ENCODE measurements around the gene OR4P4.

Gene OR4P4

GRCh38 chr11:55634813-55635212 lies at the start of gene OR4P4:
Gene OR4P4 (plus strand): TSS chr11:55635113.
- DNase-seq (ENCODE audit: low read depth) = no peak
- TF ChIP-seq, protein P1, sequence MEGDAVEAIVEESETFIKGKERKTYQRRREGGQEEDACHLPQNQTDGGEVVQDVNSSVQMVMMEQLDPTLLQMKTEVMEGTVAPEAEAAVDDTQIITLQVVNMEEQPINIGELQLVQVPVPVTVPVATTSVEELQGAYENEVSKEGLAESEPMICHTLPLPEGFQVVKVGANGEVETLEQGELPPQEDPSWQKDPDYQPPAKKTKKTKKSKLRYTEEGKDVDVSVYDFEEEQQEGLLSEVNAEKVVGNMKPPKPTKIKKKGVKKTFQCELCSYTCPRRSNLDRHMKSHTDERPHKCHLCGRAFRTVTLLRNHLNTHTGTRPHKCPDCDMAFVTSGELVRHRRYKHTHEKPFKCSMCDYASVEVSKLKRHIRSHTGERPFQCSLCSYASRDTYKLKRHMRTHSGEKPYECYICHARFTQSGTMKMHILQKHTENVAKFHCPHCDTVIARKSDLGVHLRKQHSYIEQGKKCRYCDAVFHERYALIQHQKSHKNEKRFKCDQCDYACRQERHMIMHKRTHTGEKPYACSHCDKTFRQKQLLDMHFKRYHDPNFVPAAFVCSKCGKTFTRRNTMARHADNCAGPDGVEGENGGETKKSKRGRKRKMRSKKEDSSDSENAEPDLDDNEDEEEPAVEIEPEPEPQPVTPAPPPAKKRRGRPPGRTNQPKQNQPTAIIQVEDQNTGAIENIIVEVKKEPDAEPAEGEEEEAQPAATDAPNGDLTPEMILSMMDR (IDR thresholded peaks at IDR 0.05; ENCODE audit: control insufficient read depth, insufficient read depth, low read depth, low read length, missing control alignments) = no peak
- no peak within 1 kb of the TSS for H3K4me3 ChIP-seq (ENCODE audit: control insufficient read depth, low read depth, low read length)

DNA sequence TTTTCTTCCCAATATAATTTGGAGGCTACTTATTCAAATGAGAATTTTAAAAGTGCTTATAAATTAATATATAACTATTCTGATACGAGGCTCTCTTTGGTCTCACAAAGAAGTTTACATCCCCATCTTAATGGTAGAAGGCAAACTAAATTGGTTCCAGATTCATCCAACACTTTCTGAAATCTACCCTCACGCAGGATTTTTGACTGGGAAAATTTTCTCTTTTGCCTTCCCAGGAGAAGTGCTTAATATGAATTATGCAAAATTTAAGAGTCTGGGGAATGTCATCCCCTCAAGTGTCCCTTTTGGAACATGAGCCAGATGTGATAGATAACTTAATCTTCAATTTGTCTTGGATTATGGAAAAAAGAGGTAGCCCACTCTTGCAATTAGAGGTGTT lies 27.4 kb upstream of the OR4P4 start, which contains the start of gene OR4C11:
Gene OR4C11, minus strand, starts transcription at position 101 of the 400 bp plus-strand sequence. CDS start 3,272 bp downstream, outside the sequence.
- no peak within 1 kb of the TSS for H3K4me3 ChIP-seq (ENCODE audit: control insufficient read depth, low read depth, low read length)
- TF ChIP-seq, protein P1 (IDR thresholded peaks at IDR 0.05; ENCODE audit: control insufficient read depth, insufficient read depth, low read depth, low read length, missing control alignments) = no peak
- no peak for DNase-seq (ENCODE audit: low read depth)

DNA sequence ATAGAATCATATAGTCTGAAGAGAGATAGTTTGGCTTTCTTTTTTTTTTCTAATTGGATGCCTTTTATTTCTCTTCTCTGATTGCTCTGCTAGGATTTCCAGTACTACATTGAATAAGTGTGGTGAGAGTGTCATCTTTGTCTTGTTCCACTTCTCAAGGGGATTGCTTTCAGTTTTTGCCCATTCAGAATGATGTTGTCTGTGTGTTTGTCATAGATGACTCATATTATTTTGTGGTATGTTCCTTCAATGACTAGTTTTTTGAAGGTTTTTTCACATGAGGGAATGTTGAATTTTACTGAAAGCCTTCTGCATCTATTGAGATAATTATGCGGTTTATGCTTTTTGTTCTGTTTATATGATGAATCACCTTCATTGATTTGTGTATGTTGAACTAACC lies 10.4 kb upstream of the OR4P4 start:
- TF ChIP-seq, protein P1 (IDR thresholded peaks at IDR 0.05; ENCODE audit: control insufficient read depth, insufficient read depth, low read depth, low read length, missing control alignments) = no peak
- DNase-seq (ENCODE audit: low read depth) = no peak
- H3K4me3 ChIP-seq (ENCODE audit: control insufficient read depth, low read depth, low read length) = no peak overlapping the region

- no peak for DNase-seq (ENCODE audit: low read depth)
- TF ChIP-seq, protein P1 (IDR thresholded peaks at IDR 0.05; ENCODE audit: control insufficient read depth, insufficient read depth, low read depth, low read length, missing control alignments) = no peak
Observed at GRCh38 chr11:55648027-55648426, 13.1 kb downstream of the OR4P4 start, which contains the start of gene OR4S2. Gene OR4S2 (plus strand): TSS chr11:55648327. CDS start chr11:55650904, 2,577 bp downstream.

DNA sequence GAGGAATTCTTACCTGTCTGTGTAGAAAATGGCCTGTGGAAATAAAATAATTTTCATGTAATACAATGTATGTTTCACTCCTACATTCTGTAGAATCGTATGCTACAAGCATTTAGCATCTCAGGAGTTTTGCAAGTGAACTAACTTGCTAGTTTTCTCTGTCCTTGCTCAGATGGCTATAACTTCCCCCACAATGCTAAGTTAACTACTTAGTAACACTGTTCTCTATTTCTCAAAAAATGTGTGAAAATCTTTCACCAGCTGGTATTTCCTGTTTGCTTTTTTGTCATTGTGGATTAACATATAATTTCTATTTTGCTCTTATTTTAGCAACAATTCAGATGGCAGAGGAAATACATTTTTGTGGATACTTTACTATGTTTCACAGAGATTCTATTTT lies 17.6 kb downstream of the OR4P4 start:
- DNase-seq (ENCODE audit: low read depth) = no peak
- TF ChIP-seq, protein P1 (IDR thresholded peaks at IDR 0.05; ENCODE audit: control insufficient read depth, insufficient read depth, low read depth, low read length, missing control alignments) = no peak

More at GRCh38 chr11:55648027-55648426, 13.1 kb downstream of the OR4P4 start, which contains the start of gene OR4S2:
- H3K4me3 ChIP-seq (ENCODE audit: control insufficient read depth, low read depth, low read length) = no peak within 1 kb of the TSS

GRCh38 chr11:55655096-55655495 lies 20.2 kb downstream of the OR4P4 start:
- no peak for DNase-seq (ENCODE audit: low read depth)
- H3K4me3 ChIP-seq (ENCODE audit: control insufficient read depth, low read depth, low read length) = no peak overlapping the region
- TF ChIP-seq, protein P1 (IDR thresholded peaks at IDR 0.05; ENCODE audit: control insufficient read depth, insufficient read depth, low read depth, low read length, missing control alignments) = no peak

More for the DNA sequence above, 17.6 kb downstream of the OR4P4 start:
- no peak overlapping the region for H3K4me3 ChIP-seq (ENCODE audit: control insufficient read depth, low read depth, low read length)

All from AG09309 (cell line).